HUES64 (cell line): ENCODE measurements around the gene MRPL2.

Experiments
- H3K27ac ChIP-seq: 2 replicates; pipeline ENCODE4 v1.7.0; 2013; ENCODE audit warnings: low read depth, low read length, inconsistent platforms
- H3K27me3 ChIP-seq: 2 replicates; pipeline ENCODE4 v1.6.1; 2013; ENCODE audit warnings: mild to moderate bottlenecking, low read length; ENCODE audit not compliant: insufficient read depth
- H3K36me3 ChIP-seq: 2 replicates; pipeline ENCODE4 v1.6.1; 2013; ENCODE audit warnings: mild to moderate bottlenecking, low read length; ENCODE audit not compliant: insufficient read depth
- H3K4me1 ChIP-seq: 2 replicates; pipeline ENCODE4 v1.6.1; 2013; ENCODE audit warnings: mild to moderate bottlenecking, low read length, moderate library complexity; ENCODE audit not compliant: insufficient read depth
- H3K4me3 ChIP-seq: 2 replicates; pipeline ENCODE4 v1.5.1; 2013; ENCODE audit warnings: mild to moderate bottlenecking, low read length, moderate library complexity
- H3K9ac ChIP-seq: 2 replicates; pipeline ENCODE4 v1.6.1; 2013; ENCODE audit warnings: mild to moderate bottlenecking, low read depth, low read length
- H3K9me3 ChIP-seq: 2 replicates; pipeline ENCODE4 v1.6.1; 2013; ENCODE audit warnings: low read depth, low read length; ENCODE audit not compliant: insufficient read depth
- WGBS: fragments of 150-250, 120-280 bp; methylation state at CpG from one replicate; pipeline ENCODE4 v1.1.7; 2013; ENCODE audit warnings: missing lambda C conversion rate; 5-methylcytosine and 5-hydroxymethylcytosine counted together

Gene MRPL2

GRCh38 chr6:43016176-43016942, 42.9 kb downstream of the MRPL2 start:
- 85% methylated on average over 6 of the region's 7 CpGs for WGBS
- Histone ChIP-seq H3K9me3 (no peaks in the 10 kb centered on the region), H3K27me3 (no peaks in the 10 kb centered on the region), H3K9ac (no peak overlapping the region), H3K27ac (no peak overlapping the region), H3K4me3 (no peak overlapping the region), H3K4me1 (peaks cover 8% of the 10 kb centered on the region; the same call in 1 of the 2 replicates), H3K36me3 (peaks cover 50% of the 10 kb centered on the region)

- Histone ChIP-seq H3K9me3 (no peaks in the 10 kb centered on the region), H3K9ac (peak overlapping the region; percentile 76), H3K36me3 (peaks cover 59% of the 10 kb centered on the region), H3K4me1 (peaks cover 8% of the 10 kb centered on the region; the same call in 1 of the 2 replicates), H3K27me3 (no peaks in the 10 kb centered on the region), H3K27ac (peak overlapping the region; percentile 82), H3K4me3 (peak overlapping the region; percentile 94)
- 4% methylated on average over 7 of the region's 7 CpGs for WGBS
Measured at GRCh38 chr6:43014434-43014909, 44.8 kb downstream of the MRPL2 start.

GRCh38 chr6:43013843-43014433, 45.3 kb downstream of the MRPL2 start, which contains the start of the genes KLHDC3 and MEA1:
KLHDC3 (plus strand) TSS chr6:43014249; CDS start chr6:43017193, 2,944 bp downstream.
MEA1 (minus strand) TSS chr6:43013946; CDS start chr6:43013813, 133 bp downstream.
- Histone ChIP-seq H3K36me3 (peaks cover 59% of the 10 kb centered on the region), H3K4me3 (peak within 1 kb of the TSS; percentile 94), H3K4me1 (peaks cover 8% of the 10 kb centered on the region; the same call in 1 of the 2 replicates), H3K27me3 (no peaks in the 10 kb centered on the region), H3K9me3 (no peaks in the 10 kb centered on the region), H3K9ac (peak within 1 kb of the TSS; percentile 76), H3K27ac (peak within 1 kb of the TSS; percentile 82)
- under 1% methylated on average over 51 of the region's 51 CpGs for WGBS

GRCh38 chr6:43013097-43013842, 46.0 kb downstream of the MRPL2 start:
- 6% methylated on average over 25 of the region's 25 CpGs for WGBS
- Histone ChIP-seq H3K9me3 (no peaks in the 10 kb centered on the region), H3K4me1 (peaks cover 8% of the 10 kb centered on the region; the same call in 1 of the 2 replicates), H3K27ac (peak overlapping the region; percentile 35; the same call in 1 of the 2 replicates), H3K4me3 (peak overlapping the region; percentile 94), H3K27me3 (no peaks in the 10 kb centered on the region), H3K36me3 (peaks cover 59% of the 10 kb centered on the region), H3K9ac (peak overlapping the region; percentile 74)

- Histone ChIP-seq H3K9ac (peak overlapping the region; percentile 74; the same call in 1 of the 2 replicates), H3K4me1 (peaks cover 8% of the 10 kb centered on the region; the same call in 1 of the 2 replicates), H3K27ac (no peak overlapping the region), H3K4me3 (peak overlapping the region; percentile 94), H3K36me3 (peaks cover 59% of the 10 kb centered on the region), H3K9me3 (no peaks in the 10 kb centered on the region), H3K27me3 (no peaks in the 10 kb centered on the region)
- WGBS, result 92% methylated on average over 6 of the region's 6 CpGs
Measured at GRCh38 chr6:43012364-43012763, 46.9 kb downstream of the MRPL2 start.

GRCh38 chr6:43011207-43011606, 48.0 kb downstream of the MRPL2 start:
- Histone ChIP-seq H3K27me3 (no peaks in the 10 kb centered on the region), H3K9me3 (no peaks in the 10 kb centered on the region), H3K4me3 (no peak overlapping the region), H3K4me1 (peaks cover 8% of the 10 kb centered on the region; the same call in 1 of the 2 replicates), H3K9ac (no peak overlapping the region), H3K27ac (no peak overlapping the region), H3K36me3 (peaks cover 64% of the 10 kb centered on the region)
- 84% methylated on average over 6 of the region's 6 CpGs for WGBS

GRCh38 chr6:43009124-43009523, 50.1 kb downstream of the MRPL2 start:
- Histone ChIP-seq H3K27ac (no peak overlapping the region), H3K4me1 (peaks cover 8% of the 10 kb centered on the region; the same call in 1 of the 2 replicates), H3K9me3 (no peaks in the 10 kb centered on the region), H3K4me3 (no peak overlapping the region), H3K9ac (no peak overlapping the region), H3K27me3 (no peaks in the 10 kb centered on the region), H3K36me3 (peaks cover 69% of the 10 kb centered on the region)
- 88% methylated on average over 6 of the region's 6 CpGs for WGBS

- Histone ChIP-seq H3K36me3 (peaks cover 62% of the 10 kb centered on the region), H3K9me3 (no peaks in the 10 kb centered on the region), H3K4me3 (no peak overlapping the region), H3K27ac (no peak overlapping the region), H3K4me1 (peaks cover 1% of the 10 kb centered on the region; the same call in 1 of the 2 replicates), H3K9ac (no peak overlapping the region), H3K27me3 (no peaks in the 10 kb centered on the region)
- 95% methylated on average over 9 of the region's 9 CpGs for WGBS
Measured at GRCh38 chr6:43007126-43007525, 52.1 kb downstream of the MRPL2 start.

- no peaks in the 10 kb centered on the region for H3K27me3 ChIP-seq
- H3K27ac ChIP-seq, result no peak overlapping the region
- H3K9me3 ChIP-seq, result no peaks in the 10 kb centered on the region
- 95% methylated on average over 11 of the region's 11 CpGs for whole genome bisulfite sequencing
- no peaks in the 10 kb centered on the region for H3K4me1 ChIP-seq
- H3K9ac ChIP-seq, result no peak overlapping the region
- H3K36me3 ChIP-seq, result peaks cover 53% of the 10 kb centered on the region
- H3K4me3 ChIP-seq, result no peak overlapping the region
Measured at GRCh38 chr6:43006251-43006650, 53.0 kb downstream of the MRPL2 start.

- no peak overlapping the region for H3K27ac ChIP-seq
- no peaks in the 10 kb centered on the region for H3K4me1 ChIP-seq
- H3K4me3 ChIP-seq, result no peak overlapping the region
- H3K9me3 ChIP-seq, result no peaks in the 10 kb centered on the region
- peaks cover 49% of the 10 kb centered on the region for H3K36me3 ChIP-seq
- 96% methylated on average over 5 of the region's 5 CpGs for WGBS
- no peaks in the 10 kb centered on the region for H3K27me3 ChIP-seq
- H3K9ac ChIP-seq, result no peak overlapping the region
Measured at GRCh38 chr6:43005844-43006243, 53.4 kb downstream of the MRPL2 start.
